Endothelial cell of umbilical vein (primary cell): ENCODE measurements around the gene SCAPER. TPM values are rescaled to one million over a fixed set of nuclear protein-coding genes. Genes with fewer than 3 reads are reported as not detected.
"Not testable (repeated sequence)": the region's sequence is repeated elsewhere in the genome, so short reads cannot be mapped to it uniquely, and the experiment has no call there.

Experiments used
- BruUV-seq: library from RNA; stranded (reverse); fragments of 400-500 nt; replicated peaks from 2 replicates; lab custom pipeline; 2021; lab: Mats Ljungman, UMichigan
- CTCF ChIA-PET: fragments of 300-600, 350-600 bp; sonication (Branson Sonifier 250); formaldehyde crosslinking; loops from one replicate; lab custom pipeline; 2021; ENCODE audit warnings: antibody characterized with exemption, inconsistent platforms; lab: Charles Lee
- POLR2A ChIA-PET: fragments of 300-600, 350-600 bp; sonication (Branson Sonifier 250); formaldehyde crosslinking; loops from one replicate; lab custom pipeline; 2021; ENCODE audit warnings: antibody characterized with exemption, inconsistent platforms; lab: Charles Lee
- DNase-seq: peaks from one replicate; pipeline ENCODE4 v3.0.0-alpha.2; 2011; ENCODE audit warnings: low read depth, low spot score
- FAIRE-seq: peaks from 2 replicates; lab custom pipeline; 2011; peaks lifted over from hg19 to GRCh38; lab: Jason Lieb, UNC
- H2AFZ ChIP-seq: 2 replicates; pipeline ENCODE4 v1.6.0; 2012; ENCODE audit warnings: low read depth, low read length, control low read depth, inconsistent platforms
- H3K27ac ChIP-seq: 2 replicates; pipeline ENCODE4 v1.5.1; 2011; ENCODE audit warnings: low read depth, mild to moderate bottlenecking, control low read depth, low read length, moderate library complexity; ENCODE audit not compliant: insufficient read depth
- H3K27me3 ChIP-seq, 2 experiments: 2 replicates each; pipeline versions ENCODE4 v1.6.0 to v1.6.1; 2011; ENCODE audit warnings: low read length in 2 of 2, mixed read lengths in 1 of 2; ENCODE audit not compliant: control insufficient read depth in 2 of 2, insufficient read depth in 2 of 2
- H3K36me3 ChIP-seq, 2 experiments: 2 replicates in 1 of 2; 3 replicates in 1 of 2; pipeline ENCODE4 v1.5.1; 2011; ENCODE audit warnings: low read length in 2 of 2, mild to moderate bottlenecking in 1 of 2, moderate library complexity in 1 of 2; ENCODE audit not compliant: control insufficient read depth in 2 of 2, insufficient read depth in 2 of 2; ENCODE audit errors: extremely low read depth in 1 of 2
- H3K4me1 ChIP-seq: 3 replicates; pipeline ENCODE4 v1.5.1; 2011; ENCODE audit warnings: mild to moderate bottlenecking, low read length; ENCODE audit not compliant: control insufficient read depth, insufficient read depth; ENCODE audit errors: extremely low read depth
- H3K4me2 ChIP-seq: 2 replicates; pipeline ENCODE4 v1.6.1; 2011; ENCODE audit warnings: low read length, control low read depth, mixed read lengths; ENCODE audit not compliant: insufficient read depth
- H3K4me3 ChIP-seq, 3 experiments: fragments of 200-600 bp in 1 of 3; sonication (generic), shearing (Covaris generic) in 1 of 3; replicated peaks in 1 of 3; 2 replicates each; pipeline ENCODE4 v1.5.1; 2011 to 2016; ENCODE audit warnings: control low read depth in 3 of 3, low read length in 3 of 3, mild to moderate bottlenecking in 2 of 3, inconsistent platforms in 1 of 3, low read depth in 1 of 3, moderate library complexity in 1 of 3; ENCODE audit not compliant: insufficient read depth in 1 of 3
- H3K79me2 ChIP-seq: 2 replicates; pipeline ENCODE4 v1.6.0; 2012; ENCODE audit warnings: low read length, inconsistent platforms; ENCODE audit not compliant: control insufficient read depth, insufficient read depth
- H3K9ac ChIP-seq: replicated peaks from 2 replicates; pipeline ENCODE3; 2011; ENCODE audit warnings: low read length, control low read depth; ENCODE audit not compliant: insufficient read depth; ENCODE audit errors: extremely low read depth
- H3K9me1 ChIP-seq: replicated peaks from 3 replicates; pipeline ENCODE4 v1.6.0; 2011; ENCODE audit warnings: mild to moderate bottlenecking, low read length; ENCODE audit not compliant: control insufficient read depth, insufficient read depth; ENCODE audit errors: extremely low read depth
- H3K9me3 ChIP-seq: replicated peaks from 2 replicates; pipeline ENCODE4 v1.5.1; 2012; ENCODE audit warnings: low read length, inconsistent platforms; ENCODE audit not compliant: control insufficient read depth, insufficient read depth
- H4K20me1 ChIP-seq: replicated peaks from 2 replicates; pipeline ENCODE3; 2011; ENCODE audit warnings: mild to moderate bottlenecking, low read length; ENCODE audit not compliant: control insufficient read depth, insufficient read depth; ENCODE audit errors: extremely low read depth
- EZH2 ChIP-seq: IDR thresholded peaks from 2 replicates; pipeline ENCODE4 v1.6.1; 2012; ENCODE audit warnings: borderline replicate concordance, low read depth, mild to moderate bottlenecking, moderate library complexity, low read length, inconsistent platforms; ENCODE audit not compliant: severe bottlenecking
- FOS ChIP-seq: IDR thresholded peaks from 2 replicates; pipeline ENCODE4 v1.6.1; 2011; ENCODE audit warnings: mild to moderate bottlenecking, low read length, moderate library complexity, borderline replicate concordance; ENCODE audit not compliant: insufficient read depth
- GATA2 ChIP-seq: IDR thresholded peaks from 2 replicates; pipeline ENCODE4 v1.7.0; 2011; ENCODE audit warnings: low read depth, mild to moderate bottlenecking, moderate library complexity, mixed read lengths, low read length; ENCODE audit not compliant: insufficient read length, insufficient read depth
- JUN ChIP-seq: IDR thresholded peaks from 2 replicates; pipeline ENCODE4 v1.6.1; 2011; ENCODE audit warnings: borderline replicate concordance, low read depth; ENCODE audit not compliant: insufficient read length, insufficient read depth
- MYC ChIP-seq: IDR thresholded peaks from one replicate; pipeline ENCODE4 v1.6.1; 2011; ENCODE audit warnings: mild to moderate bottlenecking, low read depth, low read length
- POLR2A ChIP-seq: IDR thresholded peaks from 2 replicates; pipeline ENCODE4 v1.6.1; 2012; ENCODE audit warnings: low read depth, mild to moderate bottlenecking, control low read depth, low read length
- POLR2AphosphoS5 ChIP-seq: IDR thresholded peaks from 2 replicates; pipeline ENCODE4 v1.6.1; 2012; ENCODE audit warnings: low read depth, mild to moderate bottlenecking, control low read depth, low read length, moderate library complexity; ENCODE audit not compliant: insufficient read depth
- dilution Hi-C: fragments of 300-500 bp; cut with MboI; formaldehyde crosslinking; loops from one replicate; pipeline ENCODE4 v1.15.0; 2019; ENCODE audit warnings: low sequenced_read_pairs; ENCODE audit not compliant: extremely low pct_ligation_motif_present
- intact Hi-C: fragments of 100-400 bp; cut with micrococcal nuclease; formaldehyde crosslinking; loops from one replicate; pipeline ENCODE4 v1.10.0; 2022
- polyA plus RNA-seq, 4 experiments: library from polyadenylated mRNA; depleted of rRNA in 3 of 4; stranded (reverse) in 3 of 4; unstranded in 1 of 4; fragments of >200 nt; gene quantifications; 2 replicates each; pipeline versions ENCODE4 v1.2.1 to v1.2.3, GENCODE V29; 2011 to 2012; ENCODE audit warnings: missing spikeins in 1 of 4
- total RNA-seq: library from RNA; stranded (reverse); gene quantifications from 2 replicates; pipeline ENCODE4 v1.2.3, GENCODE V29; 2021
- TF ChIP-seq, protein P1 (sequence below): IDR thresholded peaks from 2 replicates; pipeline ENCODE4 v1.6.1; 2011; ENCODE audit not compliant: insufficient read depth, insufficient read length
- TF ChIP-seq, protein P2 (sequence below), 2 donors: IDR thresholded peaks; 1 replicate in 1 of 2; 2 replicates in 1 of 2; pipeline ENCODE4 v1.5.1; 2011; ENCODE audit warnings: low read length in 2 of 2, mild to moderate bottlenecking in 2 of 2, moderate library complexity in 2 of 2, control low read depth in 1 of 2, inconsistent platforms in 1 of 2, low read depth in 1 of 2; ENCODE audit not compliant: insufficient read depth in 1 of 2; ENCODE audit errors: extremely low read depth in 1 of 2

SCAPER gene
- total and polyA plus RNA-seq, 2 donors (not counting 3 experiments of a cell fraction or from before 2014, with no cell fraction given), result 2.7 to 12.7 TPM

DNA sequence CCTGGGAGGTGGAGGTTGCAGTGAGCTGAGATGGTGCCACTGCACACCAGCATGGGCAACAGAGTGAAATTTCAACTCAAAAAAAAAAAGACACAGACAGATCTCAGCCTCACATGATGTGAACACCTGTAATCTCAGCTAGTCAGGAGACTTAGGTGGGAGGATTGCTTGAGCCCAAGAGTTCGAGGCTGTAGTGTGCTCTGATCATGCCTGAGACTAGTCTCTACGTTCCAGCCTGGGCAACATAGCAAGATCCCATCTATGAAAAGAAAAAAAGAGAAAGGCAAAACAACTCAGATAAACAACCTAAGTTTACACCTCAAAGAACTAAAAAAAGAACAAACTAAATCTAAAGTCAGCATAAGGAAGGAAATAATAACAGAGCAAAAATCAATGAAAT lies 11.0 kb downstream of the SCAPER start:
- no peaks in the 10 kb centered on the region for H3K27me3 ChIP-seq

DNA sequence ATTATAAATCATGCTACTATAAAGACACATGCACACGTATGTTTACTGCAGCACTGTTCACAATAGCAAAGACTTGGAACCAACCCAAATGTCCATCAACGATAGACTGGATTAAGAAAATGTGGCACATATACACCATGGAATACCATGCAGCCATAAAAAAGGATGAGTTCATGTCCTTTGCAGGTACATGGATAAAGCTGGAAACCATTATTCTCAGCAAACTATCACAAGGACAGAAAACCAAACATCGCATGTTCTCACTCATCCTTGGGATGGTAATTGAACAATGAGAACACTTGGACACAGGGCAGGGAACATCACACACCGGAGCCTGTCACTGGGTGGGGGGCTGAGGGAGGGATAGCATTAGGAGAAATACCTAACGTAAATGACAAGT lies 12.3 kb downstream of the SCAPER start:
- POLR2A ChIA-PET, H3K4me3 ChIP-seq, H3K27me3 ChIP-seq, H3K9me1 ChIP-seq, H3K9ac ChIP-seq, CTCF ChIA-PET, H2AFZ ChIP-seq, H3K27ac ChIP-seq, dilution Hi-C loops, H3K9me3 ChIP-seq, DNase-seq, H3K4me2 ChIP-seq, H3K79me2 ChIP-seq, H3K4me1 ChIP-seq, H3K36me3 ChIP-seq, BruUV-seq, H4K20me1 ChIP-seq, intact Hi-C loops, FAIRE-seq: not testable (repeated sequence)

More for the DNA sequence above, 11.0 kb downstream of the SCAPER start:
- dilution Hi-C loops, result no loop called here
- POLR2A ChIA-PET, result no interaction called here
- H3K4me3 ChIP-seq, result no peak overlapping the region
- intact Hi-C loops, result no loop called here
- H3K9me1 ChIP-seq, result no peaks in the 10 kb centered on the region
- H3K4me2 ChIP-seq, result no peak overlapping the region
- no peak overlapping the region for H3K9ac ChIP-seq
- TF ChIP-seq, protein P1, sequence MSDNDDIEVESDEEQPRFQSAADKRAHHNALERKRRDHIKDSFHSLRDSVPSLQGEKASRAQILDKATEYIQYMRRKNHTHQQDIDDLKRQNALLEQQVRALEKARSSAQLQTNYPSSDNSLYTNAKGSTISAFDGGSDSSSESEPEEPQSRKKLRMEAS, result no peak
- TF ChIP-seq POLR2AphosphoS5, result no peak
- no peak for TF ChIP-seq MYC
- TF ChIP-seq, protein P2, sequence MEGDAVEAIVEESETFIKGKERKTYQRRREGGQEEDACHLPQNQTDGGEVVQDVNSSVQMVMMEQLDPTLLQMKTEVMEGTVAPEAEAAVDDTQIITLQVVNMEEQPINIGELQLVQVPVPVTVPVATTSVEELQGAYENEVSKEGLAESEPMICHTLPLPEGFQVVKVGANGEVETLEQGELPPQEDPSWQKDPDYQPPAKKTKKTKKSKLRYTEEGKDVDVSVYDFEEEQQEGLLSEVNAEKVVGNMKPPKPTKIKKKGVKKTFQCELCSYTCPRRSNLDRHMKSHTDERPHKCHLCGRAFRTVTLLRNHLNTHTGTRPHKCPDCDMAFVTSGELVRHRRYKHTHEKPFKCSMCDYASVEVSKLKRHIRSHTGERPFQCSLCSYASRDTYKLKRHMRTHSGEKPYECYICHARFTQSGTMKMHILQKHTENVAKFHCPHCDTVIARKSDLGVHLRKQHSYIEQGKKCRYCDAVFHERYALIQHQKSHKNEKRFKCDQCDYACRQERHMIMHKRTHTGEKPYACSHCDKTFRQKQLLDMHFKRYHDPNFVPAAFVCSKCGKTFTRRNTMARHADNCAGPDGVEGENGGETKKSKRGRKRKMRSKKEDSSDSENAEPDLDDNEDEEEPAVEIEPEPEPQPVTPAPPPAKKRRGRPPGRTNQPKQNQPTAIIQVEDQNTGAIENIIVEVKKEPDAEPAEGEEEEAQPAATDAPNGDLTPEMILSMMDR (IDR thresholded peaks at IDR 0.05; ENCODE audit: extremely low read depth in 1 of 2, insufficient read depth in 1 of 2, low read depth in 1 of 2, low read length in 2 of 2), result no peak
- TF ChIP-seq GATA2, result no peak
- no peak for TF ChIP-seq FOS
- TF ChIP-seq JUN, result no peak
- no peak for TF ChIP-seq POLR2A
- TF ChIP-seq EZH2, result no peak
- H3K27ac ChIP-seq, result no peak overlapping the region
- H3K9me3 ChIP-seq, result no peaks in the 10 kb centered on the region
- DNase-seq (no peak), FAIRE-seq (no peak)
- no peaks in the 10 kb centered on the region for H3K36me3 ChIP-seq
- H3K4me1 ChIP-seq, result no peaks in the 10 kb centered on the region
- H4K20me1 ChIP-seq, result no peaks in the 10 kb centered on the region
- CTCF ChIA-PET, result interaction anchor here (1.4 kb wide), 1 partner anchor 12 kb away, joined by 3 read pairs; no protein-coding TSS in a partner anchor
- no TSS peak for BruUV-seq
- no peak overlapping the region for H2AFZ ChIP-seq
- peaks cover 2% of the 10 kb centered on the region for H3K79me2 ChIP-seq
